Measurements from ENCODE around the gene TMED10.

The TMED10 gene

DNA sequence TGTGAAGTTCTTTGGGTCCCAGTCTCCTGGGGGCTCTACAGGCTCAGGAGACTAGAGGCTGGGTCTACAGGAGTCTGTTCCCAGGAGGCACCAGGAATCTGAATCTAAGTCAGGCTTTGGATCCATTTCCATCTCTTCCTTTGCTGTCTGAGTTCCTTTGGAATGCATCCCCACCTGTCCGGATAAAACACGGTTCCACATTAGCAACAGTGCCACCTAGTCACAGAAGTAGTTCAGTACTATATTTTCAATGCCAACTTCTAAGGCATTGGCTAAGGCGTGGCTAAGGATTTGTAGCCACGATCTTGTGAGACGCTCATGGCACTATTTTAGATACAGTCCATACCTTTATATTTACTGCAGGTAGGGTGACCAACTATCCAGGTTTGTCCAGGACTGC lies 91.9 kb downstream of the TMED10 start:
- no peak for DNase-seq (ENCODE audit: low read depth)

- no peak for DNase-seq (ENCODE audit: low read depth)
These were observed 93.1 kb downstream of the TMED10 start for GRCh38 chr14:75083271-75083670.

DNA sequence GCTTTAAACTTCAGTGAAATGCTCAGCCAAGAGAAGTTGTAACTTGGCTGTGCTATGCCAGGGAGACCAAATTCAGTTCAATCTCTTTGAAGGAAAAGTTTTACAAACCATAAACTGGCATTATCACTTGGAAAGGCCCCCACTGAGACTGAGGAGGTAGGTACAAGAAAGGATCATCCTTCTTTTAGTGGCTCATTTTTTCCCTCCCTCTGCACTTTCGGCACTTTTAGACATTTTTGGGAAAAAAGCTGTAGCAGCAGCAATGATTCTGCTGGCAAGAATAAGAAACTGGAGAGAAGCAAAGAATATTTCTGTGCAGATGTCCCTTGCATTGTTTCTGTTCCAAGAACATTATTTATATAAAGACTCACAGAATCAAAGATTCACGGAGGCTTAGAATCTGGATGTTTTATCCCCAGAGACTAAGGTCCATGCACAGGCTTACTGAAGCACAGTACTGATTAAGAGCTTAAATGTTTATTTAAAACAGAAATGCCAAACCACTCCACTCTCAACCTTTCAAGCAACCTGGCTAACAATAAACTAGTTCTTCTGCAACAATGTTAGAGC lies 94.7 kb downstream of the TMED10 start:
- no peak for DNase-seq (ENCODE audit: low read depth)

Data from fibroblast of the conjunctiva (primary cell).